Suprapubic skin (tissue), 4 donors: ENCODE data around the gene CCSER1. TPM values are rescaled to one million over a fixed set of nuclear protein-coding genes. Genes with fewer than 3 reads are reported as not detected.

Experiments used
- DNase-seq, 2 donors: peaks; one replicate each; pipeline ENCODE4 v3.0.0-alpha.2; 2019; ENCODE audit warnings: low spot score in 2 of 2
- H3K27ac ChIP-seq: fragments of 200-600 bp; sonication (generic); one replicate; pipeline ENCODE4 v1.5.1; 2019
- H3K27me3 ChIP-seq: fragments of 200-600 bp; sonication (generic); one replicate; pipeline ENCODE4 v1.5.1; 2019
- H3K36me3 ChIP-seq: fragments of 200-600 bp; sonication (generic); one replicate; pipeline ENCODE4 v1.5.1; 2019
- H3K4me1 ChIP-seq: fragments of 200-600 bp; sonication (generic); one replicate; pipeline ENCODE4 v1.5.1; 2019
- H3K4me3 ChIP-seq: fragments of 200-600 bp; sonication (generic); one replicate; pipeline ENCODE4 v1.5.1; 2019; ENCODE audit warnings: mild to moderate bottlenecking
- H3K9me3 ChIP-seq: fragments of 200-600 bp; sonication (generic); one replicate; pipeline ENCODE4 v1.5.1; 2019
- EP300 ChIP-seq: sonication (generic); formaldehyde crosslinking; IDR thresholded peaks from one replicate; pipeline ENCODE4 v1.6.1; 2017; ENCODE audit warnings: antibody characterized with exemption
- POLR2A ChIP-seq, 2 donors: fragments of 450-650 bp; IDR thresholded peaks; one replicate each; pipeline ENCODE4 v1.6.1; 2017; ENCODE audit warnings: antibody characterized with exemption in 2 of 2, mild to moderate bottlenecking in 2 of 2, moderate library complexity in 2 of 2
- POLR2AphosphoS5 ChIP-seq, 3 donors: sonication (generic); formaldehyde crosslinking; IDR thresholded peaks; one replicate each; pipeline ENCODE4 v1.6.1; 2017; ENCODE audit warnings: antibody characterized with exemption in 3 of 3
- WGBS: methylation state at CpG from one replicate; pipeline ENCODE4 v1.1.5; 2018; 5-methylcytosine and 5-hydroxymethylcytosine counted together
- total RNA-seq, 4 donors: library from RNA; depleted of rRNA; stranded (reverse); fragments of >200 nt; gene quantifications; one replicate each; pipeline ENCODE4 v1.1.0, GENCODE V29; 2016
- TF ChIP-seq, protein P1 (sequence below), 2 donors: fragments of 200-600 bp in 1 of 2; fragments of 450-650 bp in 1 of 2; sonication (generic) in 1 of 2; IDR thresholded peaks; one replicate each; pipeline ENCODE4 v1.5.1; 2016 to 2019; ENCODE audit warnings: antibody characterized with exemption in 2 of 2, mild to moderate bottlenecking in 1 of 2, moderate library complexity in 1 of 2

CCSER1 gene
- total RNA-seq, 4 donors from 2014 or later = 6.7 to 39.5 (median 11.8) TPM

- Histone ChIP-seq H3K27me3 (no peaks in the 10 kb centered on the region), H3K9me3 (no peaks in the 10 kb centered on the region), H3K4me1 (no peaks in the 10 kb centered on the region), H3K4me3 (no peak overlapping the region), H3K36me3 (no peaks in the 10 kb centered on the region), H3K27ac (no peak overlapping the region)
- TF ChIP-seq EP300 = no peak
- TF ChIP-seq POLR2A (IDR thresholded peaks at IDR 0.05) = no peak
- TF ChIP-seq POLR2AphosphoS5 (IDR thresholded peaks at IDR 0.05) = no peak
- TF ChIP-seq, protein P1, sequence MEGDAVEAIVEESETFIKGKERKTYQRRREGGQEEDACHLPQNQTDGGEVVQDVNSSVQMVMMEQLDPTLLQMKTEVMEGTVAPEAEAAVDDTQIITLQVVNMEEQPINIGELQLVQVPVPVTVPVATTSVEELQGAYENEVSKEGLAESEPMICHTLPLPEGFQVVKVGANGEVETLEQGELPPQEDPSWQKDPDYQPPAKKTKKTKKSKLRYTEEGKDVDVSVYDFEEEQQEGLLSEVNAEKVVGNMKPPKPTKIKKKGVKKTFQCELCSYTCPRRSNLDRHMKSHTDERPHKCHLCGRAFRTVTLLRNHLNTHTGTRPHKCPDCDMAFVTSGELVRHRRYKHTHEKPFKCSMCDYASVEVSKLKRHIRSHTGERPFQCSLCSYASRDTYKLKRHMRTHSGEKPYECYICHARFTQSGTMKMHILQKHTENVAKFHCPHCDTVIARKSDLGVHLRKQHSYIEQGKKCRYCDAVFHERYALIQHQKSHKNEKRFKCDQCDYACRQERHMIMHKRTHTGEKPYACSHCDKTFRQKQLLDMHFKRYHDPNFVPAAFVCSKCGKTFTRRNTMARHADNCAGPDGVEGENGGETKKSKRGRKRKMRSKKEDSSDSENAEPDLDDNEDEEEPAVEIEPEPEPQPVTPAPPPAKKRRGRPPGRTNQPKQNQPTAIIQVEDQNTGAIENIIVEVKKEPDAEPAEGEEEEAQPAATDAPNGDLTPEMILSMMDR (IDR thresholded peaks at IDR 0.05) = no peak
- WGBS = 96% methylated on average over 2 of the region's 2 CpGs
- DNase-seq = no peak
Measured at GRCh38 chr4:90857081-90857820, 730.1 kb downstream of the CCSER1 start.

GRCh38 chr4:90875791-90876190 lies 748.6 kb downstream of the CCSER1 start:
- TF ChIP-seq POLR2A (IDR thresholded peaks at IDR 0.05) (no peak), EP300 (no peak), POLR2AphosphoS5 (IDR thresholded peaks at IDR 0.05) (no peak)
- TF ChIP-seq, protein P1 (IDR thresholded peaks at IDR 0.05) = no peak
- Histone ChIP-seq H3K27me3 (no peaks in the 10 kb centered on the region), H3K9me3 (no peaks in the 10 kb centered on the region), H3K36me3 (no peaks in the 10 kb centered on the region), H3K27ac (no peak overlapping the region), H3K4me1 (no peaks in the 10 kb centered on the region), H3K4me3 (no peak overlapping the region)
- no peak for DNase-seq
- 89% methylated on average over 2 of the region's 2 CpGs for WGBS

DNA sequence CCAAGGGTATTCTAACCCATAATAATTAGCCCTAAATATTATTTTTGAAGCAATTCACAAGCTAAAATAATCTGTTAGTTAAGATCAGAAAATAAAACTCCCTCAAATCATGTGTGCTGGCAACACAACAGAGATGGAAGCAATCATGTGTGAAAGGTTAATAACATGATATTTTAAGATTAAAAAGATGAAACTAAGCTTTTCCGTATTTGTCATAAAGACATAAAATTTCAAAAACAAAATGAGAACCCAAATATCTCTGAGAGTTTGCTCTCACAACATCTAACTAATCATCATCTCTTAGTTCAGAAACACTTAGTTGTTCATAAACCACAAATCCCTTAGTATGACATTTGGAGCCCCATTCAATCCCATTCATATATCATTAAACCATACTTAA lies 749.1 kb downstream of the CCSER1 start:
- Histone ChIP-seq H3K27me3 (no peaks in the 10 kb centered on the region), H3K4me1 (no peaks in the 10 kb centered on the region), H3K27ac (no peak overlapping the region), H3K4me3 (no peak overlapping the region), H3K36me3 (no peaks in the 10 kb centered on the region), H3K9me3 (no peaks in the 10 kb centered on the region)
- no peak for TF ChIP-seq POLR2AphosphoS5 (IDR thresholded peaks at IDR 0.05)
- no peak for TF ChIP-seq POLR2A (IDR thresholded peaks at IDR 0.05)
- TF ChIP-seq, protein P1 (IDR thresholded peaks at IDR 0.05) = no peak
- TF ChIP-seq EP300 = no peak
- WGBS = 78% methylated on average over 1 of the region's 1 CpG
- no peak for DNase-seq

DNA sequence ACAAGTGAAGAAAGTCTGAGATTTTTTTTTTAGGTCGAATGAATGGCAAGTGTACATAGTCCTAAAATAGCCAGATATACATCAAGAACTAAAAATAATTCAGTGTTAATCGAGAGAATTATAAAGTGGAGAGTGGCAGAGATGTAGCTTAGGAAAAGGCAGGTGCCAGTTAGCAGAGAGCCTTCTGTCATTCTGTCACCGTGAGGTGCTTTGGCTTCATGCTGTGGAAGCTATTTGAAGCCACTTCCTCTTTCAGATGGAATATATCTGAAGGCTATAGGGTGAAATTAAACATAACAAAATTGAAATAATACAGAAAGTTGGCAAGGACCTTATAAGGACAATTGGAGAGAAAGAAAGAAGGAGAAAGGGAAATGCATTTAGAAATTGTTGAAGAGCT lies 756.3 kb downstream of the CCSER1 start:
- no peaks in the 10 kb centered on the region for H3K9me3 ChIP-seq
- no peak overlapping the region for H3K4me3 ChIP-seq
- H3K36me3 ChIP-seq = no peaks in the 10 kb centered on the region
- H3K4me1 ChIP-seq = no peaks in the 10 kb centered on the region
- TF ChIP-seq POLR2A (IDR thresholded peaks at IDR 0.05) (no peak), POLR2AphosphoS5 (IDR thresholded peaks at IDR 0.05) (no peak), EP300 (no peak)
- TF ChIP-seq, protein P1 (IDR thresholded peaks at IDR 0.05) = no peak
- no peaks in the 10 kb centered on the region for H3K27me3 ChIP-seq
- DNase-seq = no peak
- no peak overlapping the region for H3K27ac ChIP-seq
- WGBS = 70% methylated on average over 3 of the region's 3 CpGs

DNA sequence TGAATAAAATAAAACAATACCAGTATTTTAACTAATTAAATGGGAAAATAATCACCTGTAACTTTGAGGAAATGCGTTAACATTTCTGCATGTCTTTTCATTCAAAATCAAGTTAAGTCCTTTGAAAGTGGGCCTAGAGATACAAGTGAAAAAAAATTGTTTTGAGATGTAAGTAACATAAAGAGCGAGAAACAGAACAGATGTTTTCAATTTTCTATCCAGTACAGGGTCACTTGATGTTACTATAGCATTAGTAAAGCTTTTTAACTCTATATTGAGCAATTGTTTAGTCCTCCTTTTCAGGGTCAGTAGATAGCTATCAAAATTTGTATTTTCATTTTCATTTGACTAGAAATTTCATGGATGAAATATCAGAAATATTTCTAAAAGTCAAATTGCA lies 761.4 kb downstream of the CCSER1 start:
- no peak for DNase-seq
- TF ChIP-seq, protein P1 (IDR thresholded peaks at IDR 0.05) = no peak
- WGBS = 73% methylated on average over 2 of the region's 2 CpGs
- Histone ChIP-seq H3K36me3 (no peaks in the 10 kb centered on the region), H3K27me3 (no peaks in the 10 kb centered on the region), H3K4me3 (no peak overlapping the region), H3K4me1 (no peaks in the 10 kb centered on the region), H3K9me3 (no peaks in the 10 kb centered on the region), H3K27ac (no peak overlapping the region)
